HepG2 (cell line): ENCODE data around the gene CREG1. TPM values are rescaled to one million over a fixed set of nuclear protein-coding genes. Genes with fewer than 3 reads are reported as not detected.

Experiments
- ATAC-seq: fragments of 200-7000 bp; cut with Tn5 transposase; 3 replicates; pipeline ENCODE4 v1.9.1; 2020; ENCODE audit warnings: mild to moderate bottlenecking, moderate library complexity
- BruUV-seq: library from RNA; stranded (reverse); fragments of 400-500 nt; replicated peaks from 2 replicates; lab custom pipeline; 2021; lab: Mats Ljungman, UMichigan
- CTCF ChIA-PET: fragments of 300-600 bp; formaldehyde crosslinking; extraction: SDS; loops from one replicate; lab custom pipeline; 2021; ENCODE audit warnings: low total read pairs, inconsistent platforms, low intra/inter-chr PET ratio; lab: Yijun Ruan, JAX
- POLR2A ChIA-PET: fragments of 350-600 bp; sonication (Branson Sonifier 250); formaldehyde crosslinking; loops from one replicate; lab custom pipeline; 2020; ENCODE audit warnings: antibody characterized with exemption, inconsistent platforms; lab: Yijun Ruan, JAX
- DNase-seq: peaks from one replicate; pipeline ENCODE4 v3.0.0-alpha.2; 2015; ENCODE audit warnings: low spot score
- FAIRE-seq: peaks from 3 replicates; lab custom pipeline; 2011; peaks lifted over from hg19 to GRCh38; lab: Jason Lieb, UNC
- H2AFZ ChIP-seq: one replicate; pipeline ENCODE4 v1.6.1; 2011; ENCODE audit warnings: low read length, inconsistent platforms
- H3K27ac ChIP-seq: fragments of 300-600 bp; 3 replicates; pipeline ENCODE4 v1.8.0; 2011; ENCODE audit warnings: mixed run types, mild to moderate bottlenecking, mixed read lengths, low read length, inconsistent platforms; ENCODE audit not compliant: insufficient read depth; ENCODE audit errors: extremely low read length
- H3K27me3 ChIP-seq, 2 experiments: fragments of 200-600 bp in 1 of 2; 2 replicates in 1 of 2; 3 replicates in 1 of 2; pipeline versions ENCODE4 v1.6.0 to v1.8.0; 2011; ENCODE audit warnings: low read length in 2 of 2, mild to moderate bottlenecking in 2 of 2, moderate library complexity in 2 of 2, inconsistent platforms in 1 of 2; ENCODE audit not compliant: insufficient read depth in 2 of 2, control insufficient read depth in 1 of 2
- H3K36me3 ChIP-seq, 2 experiments: fragments of 200-600 bp in 1 of 2; replicated peaks in 1 of 2; 2 replicates in 1 of 2; 3 replicates in 1 of 2; pipeline versions ENCODE4 v1.5.1 to v1.8.0; 2011; ENCODE audit warnings: low read length in 2 of 2, inconsistent platforms in 1 of 2; ENCODE audit not compliant: insufficient read depth in 2 of 2, control insufficient read depth in 1 of 2
- H3K4me1 ChIP-seq: 2 replicates; pipeline ENCODE4 v1.5.1; 2012; ENCODE audit warnings: low read length, inconsistent platforms; ENCODE audit not compliant: insufficient read depth
- H3K4me2 ChIP-seq: 2 replicates; pipeline ENCODE4 v1.6.0; 2011; ENCODE audit warnings: low read depth, low read length, inconsistent platforms
- H3K4me3 ChIP-seq, 3 experiments: fragments of 200-600 bp in 1 of 3; sonication (generic), shearing (Covaris generic) in 1 of 3; replicated peaks in 1 of 3; 2 replicates each; pipeline ENCODE4 v1.5.1; 2011 to 2016; ENCODE audit warnings: low read length in 3 of 3, inconsistent platforms in 2 of 3, low read depth in 2 of 3, mild to moderate bottlenecking in 2 of 3, control low read depth in 1 of 3, mixed read lengths in 1 of 3; ENCODE audit not compliant: insufficient read depth in 1 of 3
- H3K79me2 ChIP-seq: one replicate; pipeline ENCODE4 v1.6.1; 2011; ENCODE audit warnings: low read length, inconsistent platforms; ENCODE audit not compliant: insufficient read depth
- H3K9ac ChIP-seq: 2 replicates; pipeline ENCODE4 v1.6.0; 2011; ENCODE audit warnings: mild to moderate bottlenecking, low read depth, low read length, inconsistent platforms; ENCODE audit not compliant: insufficient read depth
- H3K9me3 ChIP-seq: 2 replicates; pipeline ENCODE4 v1.5.1; 2012; ENCODE audit warnings: mild to moderate bottlenecking, low read length
- H4K20me1 ChIP-seq: 2 replicates; pipeline ENCODE4 v1.6.0; 2011; ENCODE audit warnings: inconsistent platforms, mild to moderate bottlenecking, low read length, moderate library complexity; ENCODE audit not compliant: insufficient read depth
- PLRG1 ChIP-seq: fragments of 450-650 bp; conservative IDR thresholded peaks from 2 replicates; pipeline ENCODE4 v1.6.1; 2016
- SIX4 ChIP-seq: sonication (generic); formaldehyde crosslinking; IDR thresholded peaks from 2 replicates; pipeline ENCODE4 v1.4.0; 2020; ENCODE audit warnings: missing genetic modification reagents
- ZFP36 ChIP-seq: fragments of 150-350 bp; IDR thresholded peaks from 2 replicates; pipeline ENCODE4 v1.6.1; 2018; ENCODE audit warnings: borderline replicate concordance, low read length, low read depth; ENCODE audit not compliant: partially characterized antibody
- ZKSCAN5 ChIP-seq: sonication (generic); formaldehyde crosslinking; IDR thresholded peaks from 2 replicates; pipeline ENCODE4 v1.5.1; 2020; ENCODE audit warnings: mild to moderate bottlenecking, missing genetic modification reagents
- ZNF225 ChIP-seq: sonication (generic); formaldehyde crosslinking; IDR thresholded peaks from 2 replicates; pipeline ENCODE4 v1.4.0; 2020; ENCODE audit warnings: mild to moderate bottlenecking, missing genetic modification reagents
- ZNF296 ChIP-seq: sonication (generic); formaldehyde crosslinking; conservative IDR thresholded peaks from 2 replicates; pipeline ENCODE4 v1.5.0; 2020; ENCODE audit warnings: mild to moderate bottlenecking, missing genetic modification reagents
- ZNF317 ChIP-seq: sonication (generic); formaldehyde crosslinking; IDR thresholded peaks from 2 replicates; pipeline ENCODE4 v1.5.0; 2020; ENCODE audit warnings: mild to moderate bottlenecking, missing genetic modification reagents
- ZNF556 ChIP-seq: sonication (generic); formaldehyde crosslinking; IDR thresholded peaks from 2 replicates; pipeline ENCODE4 v1.4.0; 2020; ENCODE audit warnings: mild to moderate bottlenecking, missing genetic modification reagents, borderline replicate concordance
- WGBS: methylation state at CpG from one replicate; pipeline ENCODE4 v1.1.6; 2017; ENCODE audit warnings: low lambda C conversion rate; 5-methylcytosine and 5-hydroxymethylcytosine counted together
- in situ Hi-C: cut with HindIII; loops from 2 replicates; pipeline ENCODE4 v1.10.0; 2017; ENCODE audit warnings: low pct_unique_long_range_greater_than_20kb; ENCODE audit not compliant: extremely low pct_ligation_motif_present
- intact Hi-C: fragments of 100-400 bp; cut with micrococcal nuclease; formaldehyde crosslinking; loops from one replicate; pipeline ENCODE4 v1.10.0; 2022; ENCODE audit not compliant: unreplicated experiment
- polyA plus RNA-seq, 8 experiments: library from polyadenylated mRNA; depleted of rRNA in 3 of 8; stranded (reverse) in 7 of 8; unstranded in 1 of 8; fragments of >200 nt; fragmentation: Illumina TruSeq in 4 of 8; extraction: Trizol in 4 of 8; gene quantifications; 2 replicates each; pipeline versions ENCODE4 v1.2.1 to v1.2.3, GENCODE V29; 2011 to 2016; ENCODE audit warnings: low read depth in 4 of 8, missing spikeins in 1 of 8, mixed read lengths in 1 of 8; ENCODE audit not compliant: insufficient read depth in 1 of 8
- total RNA-seq, 5 experiments: library from RNA; depleted of rRNA; stranded (reverse); fragments of >200 nt; fragmentation: Illumina TruSeq; extraction: Trizol; gene quantifications; 2 replicates each; pipeline ENCODE4 v1.2.3, GENCODE V29; 2016; ENCODE audit warnings: low read depth in 1 of 5
- TF ChIP-seq, protein P1 (sequence below): sonication (generic); formaldehyde crosslinking; IDR thresholded peaks from 2 replicates; pipeline ENCODE4 v1.5.0; 2020; ENCODE audit warnings: mild to moderate bottlenecking, missing genetic modification reagents

The CREG1 gene
- total and polyA plus RNA-seq, 2 of the 13 experiments (the other 11 are each of a cell fraction or from before 2014, with no cell fraction given) = 31.3 to 33.5 TPM

DNA sequence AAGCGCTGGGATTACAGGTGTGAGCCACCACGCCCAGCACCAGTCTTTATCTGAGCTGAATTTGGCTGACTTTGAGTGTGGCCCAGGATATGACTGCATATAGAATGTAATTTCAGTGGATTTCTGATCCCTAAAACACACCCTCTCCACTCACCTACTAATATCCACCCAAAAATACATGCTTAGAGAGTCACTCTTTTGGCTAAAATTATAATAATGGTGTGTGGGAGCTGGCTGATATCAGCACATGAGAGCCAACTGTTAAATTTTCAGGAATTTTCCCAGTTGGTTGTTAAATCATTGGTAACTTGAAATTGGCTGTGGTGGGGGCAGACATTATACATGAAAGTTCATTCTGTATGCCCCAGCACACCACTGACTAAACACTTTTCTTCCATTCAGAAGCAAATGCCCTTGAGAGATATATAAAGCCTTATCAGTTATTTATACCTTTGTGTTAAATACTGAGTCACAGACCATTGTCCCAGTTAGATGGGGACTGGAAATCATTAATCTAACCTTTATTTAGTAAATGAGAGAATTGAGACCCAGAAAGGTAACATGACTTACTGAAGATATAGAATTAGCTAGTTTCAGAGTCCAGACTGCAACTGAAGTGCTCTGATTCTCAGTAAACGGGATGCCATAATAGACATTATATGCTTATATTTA is 25.4 kb downstream of the CREG1 start:
- H3K9ac ChIP-seq = no peak overlapping the region
- intact Hi-C loops = no loop called here
- POLR2A ChIA-PET = interaction anchor here (1.2 kb wide), 1 partner anchor 25 kb away, joined by 4 read pairs; the partner anchor contains the start of gene CREG1
- FAIRE-seq = no peak
- no peaks in the 10 kb centered on the region for H3K9me3 ChIP-seq
- ATAC-seq = no peak
- no peak overlapping the region for H3K4me2 ChIP-seq
- no peak for TF ChIP-seq ZNF296 (CRISPR knock-in tag)
- no peak for TF ChIP-seq ZNF225
- TF ChIP-seq ZNF317 (CRISPR knock-in tag) = no peak
- TF ChIP-seq, protein P1, sequence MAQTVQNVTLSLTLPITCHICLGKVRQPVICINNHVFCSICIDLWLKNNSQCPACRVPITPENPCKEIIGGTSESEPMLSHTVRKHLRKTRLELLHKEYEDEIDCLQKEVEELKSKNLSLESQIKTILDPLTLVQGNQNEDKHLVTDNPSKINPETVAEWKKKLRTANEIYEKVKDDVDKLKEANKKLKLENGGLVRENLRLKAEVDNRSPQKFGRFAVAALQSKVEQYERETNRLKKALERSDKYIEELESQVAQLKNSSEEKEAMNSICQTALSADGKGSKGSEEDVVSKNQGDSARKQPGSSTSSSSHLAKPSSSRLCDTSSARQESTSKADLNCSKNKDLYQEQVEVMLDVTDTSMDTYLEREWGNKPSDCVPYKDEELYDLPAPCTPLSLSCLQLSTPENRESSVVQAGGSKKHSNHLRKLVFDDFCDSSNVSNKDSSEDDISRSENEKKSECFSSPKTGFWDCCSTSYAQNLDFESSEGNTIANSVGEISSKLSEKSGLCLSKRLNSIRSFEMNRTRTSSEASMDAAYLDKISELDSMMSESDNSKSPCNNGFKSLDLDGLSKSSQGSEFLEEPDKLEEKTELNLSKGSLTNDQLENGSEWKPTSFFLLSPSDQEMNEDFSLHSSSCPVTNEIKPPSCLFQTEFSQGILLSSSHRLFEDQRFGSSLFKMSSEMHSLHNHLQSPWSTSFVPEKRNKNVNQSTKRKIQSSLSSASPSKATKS (CRISPR knock-in tag) = no peak
- TF ChIP-seq PLRG1 = no peak
- TF ChIP-seq SIX4 (CRISPR knock-in tag) = no peak
- no peak for TF ChIP-seq ZNF556 (CRISPR knock-in tag)
- TF ChIP-seq ZFP36 = no peak
- TF ChIP-seq ZKSCAN5 = no peak
- no TSS peak for BruUV-seq
- H3K36me3 ChIP-seq = no peaks in the 10 kb centered on the region
- CTCF ChIA-PET = no interaction called here
- no peak overlapping the region for H3K27ac ChIP-seq
- WGBS = 21% methylated on average over 3 of the region's 3 CpGs
- in situ Hi-C loops = loop anchor here (25.0 kb wide), 1 partner anchor 266 kb away; no protein-coding TSS in a partner anchor
- DNase-seq = no peak
- no peaks in the 10 kb centered on the region for H4K20me1 ChIP-seq
- H3K79me2 ChIP-seq = no peaks in the 10 kb centered on the region
- no peak overlapping the region for H3K4me3 ChIP-seq
- H2AFZ ChIP-seq = no peak overlapping the region
- H3K4me1 ChIP-seq = peaks cover 26% of the 10 kb centered on the region
- H3K27me3 ChIP-seq = peaks cover 0 to 3% of the 10 kb centered on the region in 2 experiments; a peak in 3 of 5 replicates
